ENCODE measurements around the gene LDHD. TPM values are rescaled to one million over a fixed set of nuclear protein-coding genes. Genes with fewer than 3 reads are reported as not detected.

The LDHD gene
- total and polyA plus RNA-seq, 12 donors: 60.7 to 135 (median 89.5) TPM

DNA sequence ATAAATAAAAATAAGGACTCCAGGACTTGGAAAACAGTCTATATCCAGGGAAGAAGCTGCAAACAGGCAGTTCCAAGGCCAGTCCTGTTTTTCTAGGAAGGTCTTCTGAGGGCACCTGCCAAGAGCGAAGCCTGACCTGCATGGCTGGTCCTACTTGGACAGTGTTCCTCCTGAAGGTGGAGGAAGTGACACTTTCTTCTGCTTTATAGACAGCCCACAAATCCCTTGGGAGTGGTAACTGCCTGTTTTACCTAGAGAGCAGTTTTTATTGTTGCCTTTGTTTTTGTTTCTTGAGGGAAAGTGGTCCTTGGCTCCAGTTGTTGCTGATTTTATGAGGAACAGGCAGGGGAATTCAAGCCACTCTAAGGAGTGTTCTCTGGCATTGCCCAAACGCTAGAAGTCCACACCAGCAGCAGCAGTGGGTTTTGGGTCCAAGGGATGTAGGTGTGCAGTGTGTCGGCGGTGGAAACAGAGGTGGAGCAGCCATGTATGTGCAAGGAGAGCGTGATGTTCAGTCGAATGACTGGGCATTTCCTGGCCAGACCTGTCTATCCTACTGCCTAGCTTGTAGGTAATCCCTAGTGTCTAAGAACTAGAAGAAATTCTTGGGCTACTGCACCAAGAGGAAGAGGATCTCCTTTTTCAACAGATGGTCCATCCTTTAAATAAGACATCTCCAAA, 35.3 kb downstream of the LDHD start:
- Histone ChIP-seq H3K27me3 (no peaks in the 10 kb centered on the region), H3K36me3 (peaks cover 0 to 4% (median 0%) of the 10 kb centered on the region in 9 donors), H3K4me1 (peaks cover 0 to 43% (median 26%) of the 10 kb centered on the region in 9 donors), H3K4me3 (no peak overlapping the region), H3K9me3 (peaks cover 0 to 5% (median 0%) of the 10 kb centered on the region in 11 donors), H3K27ac (no peak overlapping the region)
- DNase-seq (no peak), ATAC-seq (no peak)
- 85 to 88% methylated on average over 6 of the region's 6 CpGs for WGBS, 2 donors
- TF ChIP-seq, protein P1, sequence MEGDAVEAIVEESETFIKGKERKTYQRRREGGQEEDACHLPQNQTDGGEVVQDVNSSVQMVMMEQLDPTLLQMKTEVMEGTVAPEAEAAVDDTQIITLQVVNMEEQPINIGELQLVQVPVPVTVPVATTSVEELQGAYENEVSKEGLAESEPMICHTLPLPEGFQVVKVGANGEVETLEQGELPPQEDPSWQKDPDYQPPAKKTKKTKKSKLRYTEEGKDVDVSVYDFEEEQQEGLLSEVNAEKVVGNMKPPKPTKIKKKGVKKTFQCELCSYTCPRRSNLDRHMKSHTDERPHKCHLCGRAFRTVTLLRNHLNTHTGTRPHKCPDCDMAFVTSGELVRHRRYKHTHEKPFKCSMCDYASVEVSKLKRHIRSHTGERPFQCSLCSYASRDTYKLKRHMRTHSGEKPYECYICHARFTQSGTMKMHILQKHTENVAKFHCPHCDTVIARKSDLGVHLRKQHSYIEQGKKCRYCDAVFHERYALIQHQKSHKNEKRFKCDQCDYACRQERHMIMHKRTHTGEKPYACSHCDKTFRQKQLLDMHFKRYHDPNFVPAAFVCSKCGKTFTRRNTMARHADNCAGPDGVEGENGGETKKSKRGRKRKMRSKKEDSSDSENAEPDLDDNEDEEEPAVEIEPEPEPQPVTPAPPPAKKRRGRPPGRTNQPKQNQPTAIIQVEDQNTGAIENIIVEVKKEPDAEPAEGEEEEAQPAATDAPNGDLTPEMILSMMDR (IDR thresholded peaks at IDR 0.05): no peak
- intact Hi-C loops (cut with DNase I): no loop called here

- WGBS, 2 donors: 95 to 96% methylated on average over 8 of the region's 8 CpGs
- TF ChIP-seq, protein P1 (IDR thresholded peaks at IDR 0.05): no peak
- no peak overlapping the region for H3K27ac ChIP-seq
- peaks cover 0 to 5% (median 0%) of the 10 kb centered on the region in 11 donors for H3K9me3 ChIP-seq
- DNase-seq (no peak), ATAC-seq (no peak)
- no peak overlapping the region for H3K4me3 ChIP-seq
- intact Hi-C loops (cut with DNase I): no loop called here
- peaks cover 0 to 4% (median 0%) of the 10 kb centered on the region in 9 donors for H3K36me3 ChIP-seq
- H3K27me3 ChIP-seq: no peaks in the 10 kb centered on the region
- H3K4me1 ChIP-seq: peaks cover 0 to 47% (median 29%) of the 10 kb centered on the region in 9 donors
Observed at GRCh38 chr16:75080205-75081029, 36.2 kb downstream of the LDHD start.

DNA sequence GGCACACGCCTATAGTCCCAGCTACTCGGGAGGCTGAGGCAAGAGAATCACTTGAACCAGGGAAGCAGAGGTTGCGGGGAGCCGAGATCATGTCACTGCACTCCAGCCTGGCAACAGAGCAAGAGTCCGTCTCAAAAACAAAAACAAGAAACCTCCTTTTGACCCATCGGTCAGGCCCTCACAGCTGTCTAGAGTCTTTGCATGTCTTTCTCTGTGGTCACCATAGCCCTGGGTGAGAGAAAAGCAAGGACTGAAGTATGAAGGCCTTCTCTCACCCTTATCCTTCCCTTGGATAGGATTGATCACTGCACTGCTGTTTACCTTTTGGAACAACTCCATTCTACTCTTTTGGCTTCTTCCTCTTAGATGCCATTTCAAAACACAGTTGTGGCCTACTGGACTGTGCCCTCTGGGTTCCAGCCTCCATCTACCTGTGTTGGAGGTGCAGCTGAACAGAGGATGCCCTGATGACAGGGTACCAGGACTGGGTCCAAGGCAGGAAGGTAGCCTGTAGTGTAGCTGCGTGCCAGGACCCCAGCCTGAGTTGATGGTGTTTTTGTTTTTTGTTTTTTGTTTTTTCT, 37.1 kb downstream of the LDHD start:
- intact Hi-C loops (cut with DNase I): no loop called here
- H3K27me3 ChIP-seq: no peaks in the 10 kb centered on the region
- no peaks in the 10 kb centered on the region for H3K36me3 ChIP-seq
- no peak overlapping the region for H3K27ac ChIP-seq
- H3K4me1 ChIP-seq: peaks cover 3 to 57% (median 34%) of the 10 kb centered on the region in 9 donors
- TF ChIP-seq, protein P1 (IDR thresholded peaks at IDR 0.05): no peak
- no peak overlapping the region for H3K4me3 ChIP-seq
- DNase-seq (no peak), ATAC-seq (no peak)
- H3K9me3 ChIP-seq: peaks cover 0 to 5% (median 0%) of the 10 kb centered on the region in 11 donors
- 97% methylated on average over 7 of the region's 7 CpGs for WGBS, 2 donors

DNA sequence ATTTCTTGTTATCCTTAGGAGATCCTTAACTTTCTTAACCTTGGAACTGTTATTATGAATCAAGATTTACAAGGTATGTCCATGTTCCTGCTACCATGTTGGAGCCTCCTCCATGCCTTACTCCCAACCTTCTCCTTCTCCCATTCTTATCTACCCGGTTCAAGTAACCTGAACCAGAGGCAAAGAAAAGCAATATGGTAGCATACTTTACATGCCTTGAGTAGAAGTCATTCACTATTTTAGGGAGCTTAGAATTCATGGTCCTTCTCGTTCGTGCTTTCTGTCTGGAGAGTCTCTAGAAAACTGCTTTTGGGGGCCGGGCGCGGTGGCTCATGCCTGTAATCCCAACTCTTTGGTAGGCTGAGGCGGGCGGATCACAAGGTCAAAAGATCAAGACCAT, 37.7 kb downstream of the LDHD start:
- DNase-seq (no peak), ATAC-seq (no peak)
- Histone ChIP-seq H3K27ac (no peak overlapping the region), H3K27me3 (no peaks in the 10 kb centered on the region), H3K36me3 (no peaks in the 10 kb centered on the region), H3K9me3 (peaks cover 0 to 5% (median 0%) of the 10 kb centered on the region in 11 donors), H3K4me3 (no peak overlapping the region), H3K4me1 (peaks cover 3 to 57% (median 32%) of the 10 kb centered on the region in 9 donors)
- intact Hi-C loops (cut with DNase I): no loop called here
- TF ChIP-seq, protein P1 (IDR thresholded peaks at IDR 0.05): no peak
- WGBS, 2 donors: 80 to 82% methylated on average over 8 of the region's 8 CpGs

Measured in heart right ventricle (tissue), 16 donors.